Inflammatory macrophage treated with lipopolysaccharide for 1 hour (primary cell): ENCODE data around the gene SASH1.
"Not testable (repeated sequence)": the region's sequence is repeated elsewhere in the genome, so short reads cannot be mapped to it uniquely, and the experiment has no call there.

Experiments used
- DNase-seq, 2 donors: peaks; one replicate each; pipeline ENCODE4 v3.0.0-alpha.2; 2020 to 2022

SASH1 gene

DNA sequence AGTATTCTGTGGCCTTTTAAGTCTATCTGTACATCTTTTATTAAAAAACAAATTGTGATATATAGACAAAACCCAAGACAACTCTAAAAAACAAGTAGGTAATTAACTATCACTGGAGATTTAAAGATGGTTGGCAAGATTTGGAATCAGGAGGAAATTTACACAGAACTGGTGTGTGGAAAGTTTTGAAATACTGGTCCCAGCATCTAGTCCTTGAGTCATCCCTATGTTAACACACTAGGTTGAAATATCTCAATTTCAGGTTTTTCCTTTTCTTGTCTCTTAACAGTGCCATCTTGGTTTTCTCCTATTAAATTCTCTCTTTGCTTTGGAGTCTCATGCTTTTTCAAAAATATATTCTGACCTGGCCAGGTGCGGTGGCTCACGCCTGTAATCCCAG lies 27.5 kb downstream of the SASH1 start:
- DNase-seq = peak in 1 of 2 donors; percentile 36

DNA sequence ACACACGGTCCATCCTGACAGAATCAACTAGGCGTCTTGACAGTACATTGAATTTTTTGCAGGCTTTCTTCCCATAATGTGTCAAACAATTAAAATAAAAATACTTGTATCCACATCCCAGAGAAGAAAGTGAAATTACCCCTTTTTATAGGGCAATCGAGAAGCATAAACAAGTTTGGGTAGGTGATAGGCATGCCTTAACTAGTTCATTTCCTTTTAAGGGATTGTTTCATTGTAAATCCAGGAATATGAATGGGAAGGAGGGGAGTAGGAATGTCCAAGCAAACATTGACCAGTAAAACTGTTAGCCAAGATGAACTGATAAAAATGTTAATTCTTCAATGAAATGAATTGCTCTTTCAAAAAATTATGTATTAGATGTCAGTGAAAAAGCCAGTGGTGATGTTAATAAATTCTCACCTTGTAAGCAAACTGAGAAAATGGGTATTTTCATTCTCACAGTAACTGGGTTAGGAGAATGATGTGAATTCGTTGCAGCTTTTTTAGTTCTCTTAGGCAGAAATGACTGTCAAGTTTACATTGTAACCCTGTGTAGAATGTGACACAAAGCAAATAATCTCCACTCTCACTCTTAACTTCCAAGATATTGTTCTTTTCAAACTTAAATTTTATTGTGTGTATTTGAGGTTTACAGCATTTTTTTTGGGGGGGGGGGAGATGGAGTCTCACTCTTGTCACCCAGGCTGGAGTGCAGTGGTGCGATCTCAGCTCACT lies 31.6 kb downstream of the SASH1 start:
- DNase-seq = no peak

DNA sequence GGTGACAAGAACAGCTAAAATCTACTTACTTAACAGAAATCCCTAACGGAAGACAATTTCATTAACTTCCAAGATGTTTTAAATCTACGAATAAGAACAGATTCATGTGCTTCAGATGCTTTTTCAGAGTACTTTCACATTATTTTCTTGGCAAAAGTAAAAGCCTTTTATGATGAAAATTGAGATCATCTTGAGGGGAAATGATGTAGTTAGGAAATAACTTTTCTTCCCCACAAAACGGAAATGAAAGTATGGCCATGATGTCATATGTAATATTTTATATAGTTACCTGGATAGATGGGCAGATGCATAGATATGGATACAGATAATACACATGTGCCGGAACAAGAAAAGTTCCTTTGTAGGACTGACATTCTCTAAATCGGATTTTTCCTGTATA lies 32.8 kb downstream of the SASH1 start:
- DNase-seq = no peak

DNA sequence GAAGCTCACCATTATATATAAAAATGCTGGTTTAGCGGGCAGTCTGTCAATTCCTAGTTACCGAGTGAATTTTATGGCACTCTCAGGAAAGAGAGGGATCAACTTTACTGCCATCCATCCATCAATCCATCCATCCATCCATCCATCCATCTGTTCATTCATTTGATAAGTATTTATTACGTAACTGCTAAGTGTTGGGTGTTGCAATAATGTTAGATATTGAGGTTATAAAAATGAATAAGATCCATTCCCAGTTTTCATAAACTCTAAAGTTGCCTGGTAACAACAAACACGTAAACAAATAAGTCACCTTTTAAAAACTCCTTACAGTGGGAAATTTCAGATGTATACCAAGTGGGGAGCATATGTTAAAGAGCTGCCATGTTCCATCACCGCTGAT lies 36.8 kb downstream of the SASH1 start:
- no peak for DNase-seq

DNA sequence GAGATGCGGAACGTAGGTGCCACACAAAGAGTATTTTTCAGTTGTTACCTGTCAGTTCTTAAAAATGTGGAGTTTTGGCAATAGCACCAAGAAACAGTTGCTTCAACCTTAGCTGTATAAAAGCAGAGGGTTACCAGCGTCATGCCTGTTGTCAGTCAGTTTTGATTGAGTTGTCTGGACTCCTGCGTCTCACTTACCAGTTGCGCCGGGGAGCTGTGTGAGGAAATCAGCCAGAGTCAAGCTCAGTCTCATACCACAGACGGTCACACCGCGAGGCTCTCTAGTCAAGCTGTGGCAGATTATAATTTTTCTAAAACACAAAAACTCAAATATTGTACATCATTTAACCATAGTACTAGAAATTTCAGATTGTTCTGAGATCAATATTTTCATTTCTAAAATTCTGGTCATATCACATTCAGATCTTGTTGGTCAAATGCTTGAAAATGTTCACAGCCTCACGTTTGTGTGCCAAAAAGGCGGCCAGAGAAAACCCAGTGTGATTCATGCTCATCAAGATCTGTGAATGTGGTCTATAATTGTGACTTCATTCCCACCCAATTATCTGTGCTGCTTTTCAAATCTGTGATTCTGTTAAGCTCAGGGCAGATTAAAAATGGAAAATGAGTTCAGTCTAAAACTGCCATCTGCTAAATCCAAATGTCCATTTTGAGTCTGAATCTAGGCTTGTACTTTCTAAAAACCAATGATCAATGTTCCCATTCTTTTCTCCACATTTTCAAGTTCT lies 37.5 kb downstream of the SASH1 start:
- DNase-seq = no peak

DNA sequence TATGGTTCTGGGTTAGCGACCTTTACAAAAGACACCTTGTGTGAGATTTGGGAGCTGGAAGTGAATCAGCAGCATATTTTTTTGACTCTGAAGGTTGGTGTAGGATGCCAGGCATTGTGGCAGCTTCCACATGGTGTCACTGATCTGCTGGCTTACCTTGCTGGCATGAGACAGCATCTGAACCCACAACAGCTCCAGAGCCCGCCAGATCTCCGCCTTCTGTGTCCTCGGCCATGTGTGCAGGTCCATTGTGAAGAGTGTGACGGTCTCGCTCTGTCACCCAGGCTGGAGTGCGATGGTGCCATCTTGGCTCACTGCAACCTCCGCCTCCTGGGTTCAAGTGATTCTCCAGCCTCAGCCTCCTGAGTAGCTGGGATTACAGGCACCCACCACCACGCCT lies 39.4 kb downstream of the SASH1 start:
- DNase-seq = not testable (repeated sequence)

DNA sequence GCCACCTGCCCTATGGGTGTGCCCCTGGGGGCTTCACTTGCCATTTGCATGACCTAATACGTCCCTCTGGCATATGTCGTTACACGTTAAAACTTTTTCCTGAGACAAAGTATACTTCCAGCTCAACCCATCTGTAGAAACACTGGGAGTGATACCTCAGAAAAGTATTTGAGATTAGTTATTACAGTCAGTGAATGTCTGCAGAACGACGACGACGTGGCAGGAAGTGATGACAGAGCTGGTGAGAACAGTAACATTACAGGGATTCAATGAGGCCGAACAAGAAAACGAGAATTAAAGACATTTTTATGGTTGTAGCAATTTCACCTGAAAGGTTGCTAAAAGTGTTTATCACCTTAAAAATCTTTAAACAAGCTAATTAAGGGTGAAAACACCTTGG lies 40.2 kb downstream of the SASH1 start:
- DNase-seq = no peak

DNA sequence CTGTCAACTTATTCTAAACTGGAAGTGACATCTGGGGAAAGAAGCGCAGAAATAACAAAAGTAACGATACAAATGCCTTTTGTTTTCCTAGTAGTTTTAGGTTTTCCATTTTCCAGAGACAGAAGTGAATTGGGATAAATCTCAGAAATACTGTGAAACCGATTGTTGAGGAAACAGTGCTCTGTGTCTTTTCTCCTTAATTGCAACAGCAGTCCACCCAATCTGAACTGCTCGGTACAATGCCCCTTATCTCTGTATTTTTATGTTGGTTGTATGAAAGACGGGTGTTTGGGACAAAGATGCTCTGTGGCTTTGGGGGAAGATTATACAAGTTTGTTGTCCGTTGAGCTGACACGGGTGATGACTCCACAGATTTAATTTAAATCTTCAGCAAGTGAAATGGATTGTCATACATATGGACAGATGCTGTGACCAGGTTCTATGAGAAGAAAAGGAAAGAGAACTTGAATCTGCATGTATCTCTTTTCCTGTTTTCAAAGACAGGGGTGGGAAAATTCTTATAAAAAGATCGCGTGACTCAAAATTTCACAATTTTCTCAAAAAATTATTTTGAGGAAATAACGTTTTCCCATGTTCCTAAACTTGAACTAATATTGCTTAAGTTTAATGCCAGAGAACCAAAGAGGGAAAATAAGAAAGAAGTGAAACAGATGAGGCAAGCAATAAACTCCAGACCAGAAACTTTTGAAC lies 41.2 kb downstream of the SASH1 start:
- DNase-seq = peak; percentile 76 to 83

DNA sequence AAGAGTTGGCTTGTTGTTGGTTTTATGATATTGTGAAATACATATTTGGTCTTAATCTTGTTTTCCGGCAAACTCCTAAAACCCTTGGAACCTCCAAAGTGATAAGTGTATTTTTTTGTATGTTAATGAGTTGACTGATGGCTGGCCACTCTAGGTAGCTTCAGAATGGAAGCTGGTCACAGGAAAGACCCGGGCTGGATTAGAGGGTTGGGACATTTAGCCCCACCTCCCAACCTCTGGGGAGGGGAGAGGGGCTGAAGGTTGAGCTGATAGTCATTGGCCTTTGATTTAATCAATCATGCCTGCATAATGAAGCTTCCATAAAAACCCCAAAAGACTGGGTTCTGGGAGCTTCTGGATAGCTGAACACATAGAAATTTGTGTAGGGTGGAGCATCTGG lies 42.7 kb downstream of the SASH1 start:
- no peak for DNase-seq

DNA sequence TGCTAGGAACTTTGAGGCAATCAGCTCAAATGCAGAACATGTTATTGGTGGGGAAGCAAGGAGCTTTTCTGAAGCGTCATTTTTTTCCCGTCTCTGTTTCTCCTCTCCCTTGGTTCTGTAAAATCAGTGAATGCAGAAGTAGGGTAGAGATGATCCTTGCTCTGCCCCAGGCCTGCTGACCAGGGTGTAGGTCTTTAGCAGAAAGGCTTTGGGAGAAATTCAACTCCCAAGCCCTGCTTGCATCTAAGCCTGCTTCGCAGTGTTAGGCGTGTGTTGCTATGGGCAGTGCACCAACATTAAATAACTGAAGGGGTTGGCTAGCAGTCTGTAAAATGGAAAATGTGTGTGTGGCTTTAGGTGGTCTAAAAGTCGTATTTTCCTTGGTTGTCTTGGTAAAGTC lies 45.9 kb downstream of the SASH1 start:
- peak in 1 of 2 donors; percentile 46 for DNase-seq

DNA sequence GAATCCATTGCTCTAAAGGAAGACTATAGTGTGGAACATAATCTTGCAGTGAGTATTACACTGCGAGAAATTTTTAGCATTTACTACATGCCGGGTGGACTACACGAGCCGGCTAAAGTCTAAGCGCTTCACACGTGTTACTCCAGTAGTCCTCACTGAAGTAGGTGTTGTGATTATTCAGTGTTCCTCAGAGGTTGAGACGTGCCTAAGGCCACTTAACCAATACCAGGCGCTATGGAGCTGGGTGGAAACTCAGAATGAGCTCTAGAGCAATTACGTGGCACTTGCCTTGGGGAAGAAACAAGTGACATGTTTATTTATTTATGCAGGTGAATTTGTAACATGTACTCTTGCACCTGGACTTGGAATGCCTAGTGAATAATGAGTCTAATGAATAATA lies 46.4 kb downstream of the SASH1 start:
- no peak for DNase-seq

DNA sequence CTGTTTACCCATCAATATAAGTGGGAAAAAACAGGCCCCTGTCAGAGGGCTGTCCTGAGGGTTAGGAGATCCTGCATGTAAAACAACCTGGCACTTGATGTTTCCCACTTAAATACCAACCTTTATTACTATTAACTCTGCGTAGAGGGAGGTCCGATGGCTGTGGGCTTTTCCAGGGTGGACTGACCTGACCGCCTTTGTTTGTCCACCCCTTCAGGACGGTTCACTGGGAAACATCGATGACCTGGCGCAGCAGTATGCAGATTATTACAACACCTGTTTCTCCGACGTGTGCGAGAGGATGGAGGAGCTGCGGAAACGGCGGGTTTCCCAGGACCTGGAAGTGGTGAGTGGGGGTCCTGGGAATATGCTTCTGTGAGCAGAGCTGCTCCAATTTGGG lies 47.3 kb downstream of the SASH1 start:
- no peak for DNase-seq

DNA sequence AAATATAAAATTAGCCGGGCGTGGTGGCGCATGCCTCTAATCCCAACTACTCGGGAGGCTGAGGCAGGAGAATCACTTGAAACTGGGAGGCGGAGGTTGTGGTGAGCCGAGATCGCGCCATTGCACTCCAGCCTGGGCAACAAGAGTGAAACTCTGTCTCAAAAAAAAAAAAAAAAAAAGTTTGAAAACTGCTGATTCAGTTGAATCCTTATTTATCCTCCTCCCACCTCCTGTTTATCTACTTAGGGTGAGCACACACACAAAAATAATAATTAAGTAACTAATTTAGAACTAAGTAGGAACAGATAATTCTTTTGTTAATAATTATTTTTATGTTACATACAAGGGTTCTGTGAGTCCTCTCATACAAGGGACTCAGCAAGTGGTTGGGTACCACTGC lies 49.5 kb downstream of the SASH1 start:
- not testable (repeated sequence) for DNase-seq

DNA sequence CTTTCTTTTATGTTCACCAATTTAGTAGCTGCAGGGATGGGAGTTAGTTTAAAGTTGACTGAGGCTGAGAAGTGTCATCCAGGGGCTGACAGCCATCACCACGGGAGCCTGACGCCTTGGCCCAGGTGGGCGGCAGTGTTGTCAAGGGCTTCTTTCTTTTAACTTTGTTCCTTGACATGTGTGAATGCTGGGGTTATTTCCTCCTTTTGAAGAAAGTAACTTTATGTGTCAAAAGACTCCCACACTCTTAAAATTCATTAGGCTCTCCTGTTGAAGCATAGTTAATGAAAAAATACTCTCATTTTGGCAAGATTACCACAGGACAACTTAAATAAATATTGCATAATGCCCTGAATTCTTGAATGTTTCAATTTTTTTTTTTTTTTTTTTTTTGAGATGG lies 50.0 kb downstream of the SASH1 start:
- DNase-seq = peak; percentile 13 to 55

DNA sequence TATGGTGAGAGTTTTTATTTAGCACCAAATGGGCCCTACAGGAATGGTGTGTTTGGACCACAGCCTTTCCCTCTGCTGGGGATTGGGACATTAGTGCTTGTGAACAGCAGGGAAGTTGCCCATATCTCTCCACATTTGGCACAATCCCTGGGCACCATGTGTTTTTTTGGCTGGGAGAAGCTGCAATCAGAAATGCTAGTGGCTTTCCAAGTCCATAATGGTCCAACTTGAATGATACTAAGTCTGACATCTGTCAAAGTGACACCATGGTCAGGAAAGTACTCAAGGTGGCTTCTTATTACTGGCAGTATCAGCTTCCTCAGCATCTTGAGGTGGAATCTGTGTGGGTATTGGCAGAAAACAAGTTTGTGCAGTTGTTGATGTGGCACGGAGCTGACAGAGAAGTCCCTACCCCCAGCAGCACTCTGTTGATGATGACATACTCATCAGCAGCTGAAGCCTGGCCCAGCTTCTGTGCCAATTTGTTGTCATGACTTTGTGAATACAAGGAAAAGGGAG lies 53.0 kb downstream of the SASH1 start:
- no peak for DNase-seq

DNA sequence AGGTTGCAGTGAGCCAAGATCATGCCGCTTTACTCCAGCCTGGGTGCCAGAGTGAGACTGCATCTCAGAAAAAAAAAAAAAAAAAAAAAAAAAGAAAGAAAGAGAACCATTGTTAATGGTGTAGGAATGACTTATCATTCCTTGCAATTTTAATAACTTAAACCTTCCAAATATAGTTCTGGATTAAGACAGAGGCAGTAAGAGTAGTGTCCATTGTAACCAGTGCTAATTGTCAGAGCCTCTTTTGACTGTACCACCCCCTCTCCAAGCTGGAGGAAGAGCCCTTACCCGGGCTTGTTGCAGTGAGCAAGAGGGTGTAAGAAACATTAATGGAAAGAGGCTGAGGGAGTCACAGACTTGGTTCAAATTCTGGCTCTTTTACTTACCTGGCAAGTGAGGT lies 53.8 kb downstream of the SASH1 start:
- no peak for DNase-seq

DNA sequence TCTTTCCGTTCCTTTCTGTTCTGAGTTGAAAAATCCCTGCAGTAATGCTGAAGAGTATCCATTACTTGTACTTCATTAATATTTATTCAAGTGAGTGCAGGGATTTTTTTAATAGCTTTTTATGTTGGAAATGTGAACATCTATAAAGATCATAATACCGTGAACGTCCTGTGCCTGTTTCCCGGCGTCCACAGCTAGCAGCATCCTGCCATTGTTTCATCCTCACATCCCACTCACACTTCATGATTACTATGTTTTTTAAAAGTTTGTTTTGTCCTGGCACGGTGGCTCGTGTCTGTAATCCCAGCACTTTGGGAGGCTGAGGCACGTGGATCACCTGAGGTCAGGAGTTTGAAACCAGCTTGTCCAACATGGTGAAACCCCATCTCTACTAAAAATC lies 54.3 kb downstream of the SASH1 start:
- DNase-seq = no peak

DNA sequence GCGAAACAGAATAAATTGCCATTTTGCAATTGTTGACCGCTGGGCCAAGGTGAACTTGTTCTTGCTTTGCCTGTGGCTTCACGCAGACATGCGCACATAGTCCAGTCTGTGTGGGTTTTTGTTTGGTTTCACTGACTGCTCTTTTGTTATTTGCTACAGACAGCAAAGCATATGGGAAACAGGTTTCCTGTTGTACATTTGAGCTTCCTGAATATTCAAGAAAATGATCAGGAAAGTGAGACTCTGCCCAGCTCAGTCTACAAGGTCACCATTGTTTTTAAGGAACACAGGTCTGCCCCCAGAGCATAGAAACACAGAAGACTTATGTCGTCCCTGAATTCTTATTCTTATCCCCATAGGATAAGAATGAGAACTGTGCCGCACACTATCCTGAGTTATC lies 55.6 kb downstream of the SASH1 start:
- DNase-seq = no peak

DNA sequence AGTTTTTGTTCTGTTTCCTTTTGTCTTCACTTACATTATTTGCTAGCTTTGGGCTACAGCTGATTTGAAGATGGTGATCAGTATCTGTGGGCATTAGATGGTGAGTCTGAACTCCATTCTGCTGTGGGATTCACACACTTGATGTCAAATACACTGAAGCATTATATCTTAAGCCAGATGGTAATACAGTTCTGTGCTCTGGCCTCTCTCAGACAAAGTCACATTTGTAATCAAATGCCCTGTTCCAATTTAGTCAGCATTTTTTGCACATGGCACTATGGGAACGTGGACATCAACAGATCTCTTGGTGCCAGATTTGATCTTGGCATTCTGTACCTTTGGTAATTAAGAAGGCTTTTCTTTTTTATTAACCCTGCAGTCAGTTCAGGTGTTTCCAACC lies 56.0 kb downstream of the SASH1 start:
- no peak for DNase-seq

DNA sequence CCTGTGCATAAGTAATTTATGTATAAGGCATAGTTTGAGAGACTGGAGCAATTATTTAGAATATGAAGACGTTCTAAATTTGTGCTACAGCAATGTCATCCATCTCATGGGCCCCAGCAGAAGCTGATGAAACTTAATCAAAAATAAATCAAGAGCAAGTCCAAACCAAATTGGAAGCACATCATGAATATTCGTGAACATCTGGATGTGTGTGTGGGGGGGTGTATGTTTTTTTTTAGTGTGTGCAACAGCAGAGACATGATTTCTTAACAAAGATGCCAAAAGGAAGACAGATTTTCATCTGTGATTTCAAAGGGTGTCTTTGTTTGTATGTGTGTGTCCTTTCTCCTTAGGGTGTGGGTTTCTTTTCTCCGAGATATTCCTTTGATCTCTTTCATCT lies 58.9 kb downstream of the SASH1 start:
- DNase-seq = no peak

DNA sequence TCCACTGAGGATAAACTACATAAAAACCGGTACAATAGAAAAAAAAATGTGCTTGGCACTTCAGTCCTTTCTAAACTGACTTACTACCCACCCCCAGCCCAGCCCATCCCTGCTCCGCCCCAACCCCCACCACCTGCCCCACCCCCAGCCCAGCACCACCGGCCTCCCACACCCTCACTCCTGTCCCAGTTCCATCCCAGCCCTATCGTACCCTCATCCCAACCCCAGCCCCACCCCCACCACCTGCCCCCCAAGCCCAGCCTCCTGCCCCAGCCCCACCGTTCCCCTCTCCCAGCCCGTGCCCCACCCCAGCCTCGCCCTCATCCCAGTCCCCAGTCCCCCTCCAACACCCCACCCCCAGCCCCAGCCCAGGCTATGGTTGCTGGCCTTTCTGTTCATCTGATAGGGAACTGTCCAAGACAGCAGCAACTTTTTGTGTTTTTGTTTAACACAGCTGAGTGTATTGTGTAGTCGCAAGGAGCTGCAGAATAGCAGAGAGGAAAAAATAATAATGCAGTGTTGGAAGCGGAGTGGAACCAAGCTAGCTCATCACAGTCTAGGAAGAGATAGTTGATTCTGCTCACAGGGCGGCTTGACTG lies 61.9 kb downstream of the SASH1 start:
- no peak for DNase-seq

DNA sequence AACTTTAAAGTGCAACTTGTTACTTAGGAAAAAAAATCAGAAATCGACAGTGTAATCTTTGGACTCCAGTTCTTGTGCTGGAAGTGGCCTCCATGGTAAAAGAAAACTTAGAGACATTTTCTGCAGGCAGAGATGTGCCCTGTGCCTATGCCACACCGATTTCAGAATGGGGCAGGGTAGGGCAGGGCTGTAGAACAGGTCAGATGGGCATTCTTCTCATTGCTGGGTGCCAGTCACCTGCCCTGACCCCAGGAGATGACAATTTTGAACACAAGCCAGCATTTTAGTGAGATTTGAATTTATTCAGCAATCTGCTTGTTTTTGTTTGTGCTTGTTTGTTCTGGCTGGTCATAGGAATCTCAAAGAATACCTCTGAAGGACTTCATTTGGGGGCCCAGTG lies 63.3 kb downstream of the SASH1 start:
- no peak for DNase-seq
